ENCODE measurements around the gene JAG2. TPM values are rescaled to one million over a fixed set of nuclear protein-coding genes. Genes with fewer than 3 reads are reported as not detected.

JAG2 gene
- total and polyA plus RNA-seq, 2 of the 4 experiments (the other 2 are of a cell fraction) = 0.18 to 0.58 TPM

DNA sequence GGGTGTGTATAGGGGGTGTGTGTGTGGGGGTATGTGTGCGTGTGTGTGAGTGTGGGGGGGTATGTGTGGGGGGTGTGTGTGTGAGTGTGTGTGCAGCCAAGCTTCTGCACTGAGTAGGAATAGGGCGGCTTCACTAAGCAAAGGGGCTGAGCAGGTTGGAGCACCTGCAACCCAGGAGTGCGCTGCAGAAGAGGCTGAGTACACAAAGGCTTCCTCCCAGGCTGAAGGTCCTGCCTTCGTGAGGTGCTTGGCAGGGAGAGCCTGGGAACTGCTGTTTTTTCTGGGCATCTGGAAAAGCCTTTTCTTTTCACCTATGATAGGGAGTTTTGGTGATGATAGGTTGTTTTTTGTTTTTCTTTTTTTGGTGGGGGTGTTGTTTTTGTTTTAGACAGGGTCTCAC lies 18.5 kb upstream of the JAG2 start:
- 93% methylated on average over 2 of the region's 4 CpGs; no CpG with 5 or more reads in 1 of the 2 experiments for WGBS, 2 experiments (ENCODE audit: extremely low coverage in 2 of 2, insufficient read length in 1 of 2)
- CTCF ChIA-PET = interaction anchor here (0.5 kb wide), 1 partner anchor 205 kb away, joined by 8 read pairs; no protein-coding TSS in a partner anchor
- no peak overlapping the region for H2BK20ac ChIP-seq (ENCODE audit: low read depth, low read length)

More for the DNA sequence above, 18.5 kb upstream of the JAG2 start:
- Histone ChIP-seq H4K8ac (ENCODE audit: low read depth in 2 of 2, low read length in 2 of 2) (no peak overlapping the region), H3K9ac (ENCODE audit: low read depth, low read length) (no peak overlapping the region), H3K4me2 (ENCODE audit: low read depth, low read length) (no peak overlapping the region), H4K20me1 (ENCODE audit: insufficient read depth, low read length) (no peaks in the 10 kb centered on the region), H3K14ac (replicated peaks; ENCODE audit: low read depth, low read length) (no peak overlapping the region), H3K79me1 (ENCODE audit: low read depth in 1 of 2, low read length in 2 of 2) (no peaks in the 10 kb centered on the region), H2BK15ac (ENCODE audit: low read depth, low read length) (no peak overlapping the region), H3K4me1 (ENCODE audit: control insufficient read depth, insufficient read depth, low read length) (no peaks in the 10 kb centered on the region), H3K23ac (ENCODE audit: low read depth, low read length) (no peak overlapping the region), H3K4me3 (ENCODE audit: insufficient read depth, low read depth, low read length) (no peak overlapping the region), H3K18ac (ENCODE audit: low read depth, low read length) (no peak overlapping the region), H4K91ac (ENCODE audit: insufficient read depth, low read depth, low read length) (no peak overlapping the region), H3K9me1 (ENCODE audit: insufficient read depth, low read length) (no peaks in the 10 kb centered on the region), H2AFZ (replicated peaks; ENCODE audit: low read length, poor library complexity) (no peak overlapping the region), H3K56ac (ENCODE audit: extremely low read depth, insufficient read depth, low read length) (no peak overlapping the region), H3K4ac (ENCODE audit: low read depth, low read length) (no peak overlapping the region), H3K9me3 (ENCODE audit: control insufficient read depth, insufficient read depth, low read length) (peaks cover 8% of the 10 kb centered on the region; the same call in 1 of the 2 replicates), H4K5ac (ENCODE audit: low read depth, low read length) (no peak overlapping the region), H2AK9ac (replicated peaks; ENCODE audit: low read depth, low read length, poor library complexity) (no peak overlapping the region), H3K27ac (ENCODE audit: insufficient read depth, low read length) (no peak overlapping the region), H3K36me3 (ENCODE audit: control insufficient read depth, insufficient read depth, low read length) (no peaks in the 10 kb centered on the region), H2AK5ac (ENCODE audit: low read depth, low read length) (no peak overlapping the region), H2BK5ac (ENCODE audit: low read depth, low read length, poor library complexity, severe bottlenecking) (peak overlapping the region; percentile 60), H3K27me3 (ENCODE audit: control insufficient read depth, insufficient read depth, low read length) (peaks cover 16% of the 10 kb centered on the region; the same call in 1 of the 2 replicates), H2BK120ac (ENCODE audit: low read depth, low read length) (no peak overlapping the region)
- ATAC-seq (ENCODE audit: low read depth) = no peak
- in situ Hi-C loops (cut with MboI; ENCODE audit: low sequenced_read_pairs) = no loop called here
- intact Hi-C loops (cut with micrococcal nuclease) = no loop called here
- dilution Hi-C loops (cut with HindIII; ENCODE audit: low sequenced_read_pairs, unreplicated experiment) = no loop called here
- POLR2A ChIA-PET (ENCODE audit: unreplicated experiment) = no interaction called here
- TF ChIP-seq, protein P1, sequence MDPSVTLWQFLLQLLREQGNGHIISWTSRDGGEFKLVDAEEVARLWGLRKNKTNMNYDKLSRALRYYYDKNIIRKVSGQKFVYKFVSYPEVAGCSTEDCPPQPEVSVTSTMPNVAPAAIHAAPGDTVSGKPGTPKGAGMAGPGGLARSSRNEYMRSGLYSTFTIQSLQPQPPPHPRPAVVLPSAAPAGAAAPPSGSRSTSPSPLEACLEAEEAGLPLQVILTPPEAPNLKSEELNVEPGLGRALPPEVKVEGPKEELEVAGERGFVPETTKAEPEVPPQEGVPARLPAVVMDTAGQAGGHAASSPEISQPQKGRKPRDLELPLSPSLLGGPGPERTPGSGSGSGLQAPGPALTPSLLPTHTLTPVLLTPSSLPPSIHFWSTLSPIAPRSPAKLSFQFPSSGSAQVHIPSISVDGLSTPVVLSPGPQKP (IDR thresholded peaks at IDR 0.05; ENCODE audit: borderline replicate concordance, low read depth, low read length) = no peak
- TF ChIP-seq MXI1 (IDR thresholded peaks at IDR 0.05; ENCODE audit: borderline replicate concordance, low read depth, low read length) = no peak
- no peak for TF ChIP-seq MAZ (IDR thresholded peaks at IDR 0.05; ENCODE audit: borderline replicate concordance, low read depth, low read length)
- TF ChIP-seq POLR2A (IDR thresholded peaks at IDR 0.05; ENCODE audit: low read depth, low read length) = no peak
- TF ChIP-seq MAFK (IDR thresholded peaks at IDR 0.05; ENCODE audit: low read depth, low read length) = no peak
- no peak for TF ChIP-seq FOS (IDR thresholded peaks at IDR 0.05; ENCODE audit: low read depth, low read length)
- TF ChIP-seq RAD21 (IDR thresholded peaks at IDR 0.05; ENCODE audit: low read length) = no peak
- no peak for TF ChIP-seq BHLHE40 (IDR thresholded peaks at IDR 0.05; ENCODE audit: low read depth, low read length)
- no peak for TF ChIP-seq SMC3 (IDR thresholded peaks at IDR 0.05; ENCODE audit: low read depth, low read length)
- TF ChIP-seq, protein P2, sequence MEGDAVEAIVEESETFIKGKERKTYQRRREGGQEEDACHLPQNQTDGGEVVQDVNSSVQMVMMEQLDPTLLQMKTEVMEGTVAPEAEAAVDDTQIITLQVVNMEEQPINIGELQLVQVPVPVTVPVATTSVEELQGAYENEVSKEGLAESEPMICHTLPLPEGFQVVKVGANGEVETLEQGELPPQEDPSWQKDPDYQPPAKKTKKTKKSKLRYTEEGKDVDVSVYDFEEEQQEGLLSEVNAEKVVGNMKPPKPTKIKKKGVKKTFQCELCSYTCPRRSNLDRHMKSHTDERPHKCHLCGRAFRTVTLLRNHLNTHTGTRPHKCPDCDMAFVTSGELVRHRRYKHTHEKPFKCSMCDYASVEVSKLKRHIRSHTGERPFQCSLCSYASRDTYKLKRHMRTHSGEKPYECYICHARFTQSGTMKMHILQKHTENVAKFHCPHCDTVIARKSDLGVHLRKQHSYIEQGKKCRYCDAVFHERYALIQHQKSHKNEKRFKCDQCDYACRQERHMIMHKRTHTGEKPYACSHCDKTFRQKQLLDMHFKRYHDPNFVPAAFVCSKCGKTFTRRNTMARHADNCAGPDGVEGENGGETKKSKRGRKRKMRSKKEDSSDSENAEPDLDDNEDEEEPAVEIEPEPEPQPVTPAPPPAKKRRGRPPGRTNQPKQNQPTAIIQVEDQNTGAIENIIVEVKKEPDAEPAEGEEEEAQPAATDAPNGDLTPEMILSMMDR (conservative IDR thresholded peaks at IDR 0.05; ENCODE audit: low read depth, low read length) = no peak
- no peak for TF ChIP-seq NFE2L2 (IDR thresholded peaks at IDR 0.05; ENCODE audit: low read depth, low read length)
- no peak for DNase-seq
- BruUV-seq (replicated peaks) = no TSS peak

All from IMR-90 (cell line).